Upper lobe of left lung (tissue), 4 donors: ENCODE data around the gene PCCA.

Experiments used
- CTCF ChIP-seq, 6 experiments: fragments of 450-650 bp in 4 of 6; fragments of 200-600 bp in 2 of 6; sonication (generic) in 2 of 6; IDR thresholded peaks; one replicate each; pipeline ENCODE4 v1.5.1; 2016 to 2019; ENCODE audit warnings: antibody characterized with exemption in 6 of 6
- EP300 ChIP-seq, 4 donors: sonication (generic); formaldehyde crosslinking; IDR thresholded peaks; one replicate each; pipeline ENCODE4 v1.5.1; 2017; ENCODE audit warnings: antibody characterized with exemption in 4 of 4, control low read depth in 2 of 4
- POLR2A ChIP-seq, 4 donors: fragments of 450-650 bp; IDR thresholded peaks; one replicate each; pipeline ENCODE4 v1.5.1; 2016 to 2017; ENCODE audit warnings: antibody characterized with exemption in 4 of 4, mild to moderate bottlenecking in 2 of 4
- POLR2AphosphoS5 ChIP-seq, 2 donors: sonication (generic); formaldehyde crosslinking; IDR thresholded peaks; one replicate each; pipeline ENCODE4 v1.5.1; 2017; ENCODE audit warnings: antibody characterized with exemption in 2 of 2

GRCh38 chr13:100398360-100398759 is 309.5 kb downstream of the PCCA start:
- TF ChIP-seq POLR2AphosphoS5 (IDR thresholded peaks at IDR 0.05) (no peak), CTCF (IDR thresholded peaks at IDR 0.05) (no peak), POLR2A (IDR thresholded peaks at IDR 0.05) (no peak), EP300 (IDR thresholded peaks at IDR 0.05) (no peak)
